PFSK-1 (cell line): ENCODE results near the gene GKN2.

Source experiments
- FOXP2 ChIP-seq: optimal IDR thresholded peaks from 2 replicates; pipeline ENCODE3; 2011; ENCODE audit warnings: borderline replicate concordance, control low read depth, inconsistent platforms; ENCODE audit not compliant: insufficient read depth; ENCODE audit errors: extremely low read length, extremely low read depth
- POLR2AphosphoS5 ChIP-seq: IDR thresholded peaks from 2 replicates; pipeline ENCODE4 v1.6.1; 2012; ENCODE audit warnings: low read depth, mild to moderate bottlenecking, control low read depth, low read length, moderate library complexity
- SIN3A ChIP-seq: IDR thresholded peaks from 2 replicates; pipeline ENCODE4 v1.6.1; 2012; ENCODE audit warnings: mild to moderate bottlenecking, low read length, moderate library complexity, borderline replicate concordance; ENCODE audit not compliant: insufficient read depth
- TAF1 ChIP-seq: IDR thresholded peaks from 2 replicates; pipeline ENCODE4 v1.6.1; 2012; ENCODE audit warnings: low read length, control low read depth, borderline replicate concordance; ENCODE audit not compliant: insufficient read depth
- TF ChIP-seq, protein P1 (sequence below), 2 experiments: IDR thresholded peaks; 2 replicates each; pipeline versions ENCODE4 v1.6.1 to v1.8.0; 2011 to 2012; ENCODE audit warnings: low read depth in 2 of 2, low read length in 2 of 2, control low read depth in 1 of 2, inconsistent platforms in 1 of 2, mild to moderate bottlenecking in 1 of 2, moderate library complexity in 1 of 2; ENCODE audit not compliant: insufficient read depth in 1 of 2

The GKN2 gene

GRCh38 chr2:68961380-68961779, 8.7 kb upstream of the GKN2 start:
- TF ChIP-seq SIN3A: no peak
- TF ChIP-seq TAF1: no peak
- TF ChIP-seq FOXP2: no peak

DNA sequence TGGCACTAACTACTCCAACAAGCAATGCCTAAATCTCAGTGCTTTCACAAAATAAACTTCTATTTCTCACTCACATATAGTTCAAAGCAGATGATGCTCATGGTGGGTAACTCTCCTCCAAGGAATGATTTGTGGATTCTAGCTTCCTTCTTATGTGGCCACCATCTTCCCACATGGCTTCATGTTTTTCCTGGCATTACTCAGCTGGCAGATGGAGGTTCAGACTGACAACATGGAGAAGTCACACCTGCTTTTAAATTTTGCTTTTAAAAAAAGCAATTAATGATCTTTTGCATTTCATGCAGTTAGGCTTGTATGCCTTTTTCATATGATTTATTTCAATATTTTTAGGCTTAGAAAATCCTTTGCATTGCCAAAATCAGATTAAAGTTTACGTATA, 6.3 kb upstream of the GKN2 start:
- TF ChIP-seq TAF1 (no peak), SIN3A (no peak), FOXP2 (no peak), POLR2AphosphoS5 (no peak)
- TF ChIP-seq, protein P1, sequence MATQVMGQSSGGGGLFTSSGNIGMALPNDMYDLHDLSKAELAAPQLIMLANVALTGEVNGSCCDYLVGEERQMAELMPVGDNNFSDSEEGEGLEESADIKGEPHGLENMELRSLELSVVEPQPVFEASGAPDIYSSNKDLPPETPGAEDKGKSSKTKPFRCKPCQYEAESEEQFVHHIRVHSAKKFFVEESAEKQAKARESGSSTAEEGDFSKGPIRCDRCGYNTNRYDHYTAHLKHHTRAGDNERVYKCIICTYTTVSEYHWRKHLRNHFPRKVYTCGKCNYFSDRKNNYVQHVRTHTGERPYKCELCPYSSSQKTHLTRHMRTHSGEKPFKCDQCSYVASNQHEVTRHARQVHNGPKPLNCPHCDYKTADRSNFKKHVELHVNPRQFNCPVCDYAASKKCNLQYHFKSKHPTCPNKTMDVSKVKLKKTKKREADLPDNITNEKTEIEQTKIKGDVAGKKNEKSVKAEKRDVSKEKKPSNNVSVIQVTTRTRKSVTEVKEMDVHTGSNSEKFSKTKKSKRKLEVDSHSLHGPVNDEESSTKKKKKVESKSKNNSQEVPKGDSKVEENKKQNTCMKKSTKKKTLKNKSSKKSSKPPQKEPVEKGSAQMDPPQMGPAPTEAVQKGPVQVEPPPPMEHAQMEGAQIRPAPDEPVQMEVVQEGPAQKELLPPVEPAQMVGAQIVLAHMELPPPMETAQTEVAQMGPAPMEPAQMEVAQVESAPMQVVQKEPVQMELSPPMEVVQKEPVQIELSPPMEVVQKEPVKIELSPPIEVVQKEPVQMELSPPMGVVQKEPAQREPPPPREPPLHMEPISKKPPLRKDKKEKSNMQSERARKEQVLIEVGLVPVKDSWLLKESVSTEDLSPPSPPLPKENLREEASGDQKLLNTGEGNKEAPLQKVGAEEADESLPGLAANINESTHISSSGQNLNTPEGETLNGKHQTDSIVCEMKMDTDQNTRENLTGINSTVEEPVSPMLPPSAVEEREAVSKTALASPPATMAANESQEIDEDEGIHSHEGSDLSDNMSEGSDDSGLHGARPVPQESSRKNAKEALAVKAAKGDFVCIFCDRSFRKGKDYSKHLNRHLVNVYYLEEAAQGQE (IDR thresholded peaks at IDR 0.05; ENCODE audit: insufficient read depth in 1 of 2, low read depth in 2 of 2, low read length in 2 of 2): no peak

DNA sequence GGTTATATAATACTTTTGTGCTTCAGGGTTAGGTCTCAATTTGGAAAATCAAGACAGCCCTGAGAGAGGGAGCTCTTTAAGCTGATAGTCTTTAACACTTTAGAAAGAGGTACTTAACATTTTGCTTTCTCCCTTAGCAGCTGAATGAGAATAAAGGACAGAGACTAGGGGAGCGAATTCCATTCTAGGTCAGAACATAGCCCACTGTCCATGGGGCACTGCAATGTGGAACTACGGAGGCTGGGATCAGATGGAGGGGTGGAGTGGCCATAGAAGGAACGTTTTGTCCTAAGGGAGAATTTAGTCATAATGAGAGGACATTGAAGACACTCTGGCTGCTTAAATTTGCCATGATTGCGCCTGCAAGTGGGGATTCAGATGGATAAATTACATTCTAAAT, 794 bp downstream of the GKN2 start:
- TF ChIP-seq FOXP2 (no peak), TAF1 (no peak), SIN3A (no peak), POLR2AphosphoS5 (no peak)

- no peak for TF ChIP-seq POLR2AphosphoS5
- TF ChIP-seq TAF1: no peak
- TF ChIP-seq, protein P1 (IDR thresholded peaks at IDR 0.05; ENCODE audit: insufficient read depth in 1 of 2, low read depth in 2 of 2, low read length in 2 of 2): no peak
- TF ChIP-seq SIN3A: no peak
- TF ChIP-seq FOXP2: no peak
Measured at GRCh38 chr2:68948710-68949109, 4.0 kb downstream of the GKN2 start.

DNA sequence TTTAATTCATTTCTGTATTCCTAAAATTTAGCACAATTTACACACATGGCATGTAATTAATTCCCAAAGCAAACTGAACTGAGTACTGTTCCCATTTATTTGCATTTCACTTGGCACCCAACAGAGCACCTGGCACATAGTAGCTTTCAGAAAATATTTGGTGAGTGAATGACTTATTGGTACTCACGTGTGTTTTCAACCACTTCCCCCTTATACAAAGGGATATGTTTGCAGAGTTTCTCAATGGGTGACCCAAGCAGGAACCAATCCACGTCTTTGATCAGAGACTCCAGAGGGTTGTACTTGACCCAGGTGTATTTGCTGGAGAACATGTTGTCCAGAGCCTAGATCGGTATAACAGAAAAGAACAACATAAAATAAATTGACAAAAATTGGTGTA, 6.6 kb downstream of the GKN2 start:
- TF ChIP-seq FOXP2 (no peak), POLR2AphosphoS5 (no peak), TAF1 (no peak), SIN3A (no peak)
- TF ChIP-seq, protein P1 (IDR thresholded peaks at IDR 0.05; ENCODE audit: insufficient read depth in 1 of 2, low read depth in 2 of 2, low read length in 2 of 2): no peak

- TF ChIP-seq, protein P1 (IDR thresholded peaks at IDR 0.05; ENCODE audit: insufficient read depth in 1 of 2, low read depth in 2 of 2, low read length in 2 of 2): no peak
- TF ChIP-seq TAF1 (no peak), FOXP2 (no peak), SIN3A (no peak), POLR2AphosphoS5 (no peak)
Measured at GRCh38 chr2:68943581-68944568, 8.8 kb downstream of the GKN2 start.
